HCT116 (cell line): ENCODE data around the gene DDX60. TPM values are rescaled to one million over a fixed set of nuclear protein-coding genes. Genes with fewer than 3 reads are reported as not detected.

Experiments used
- ATAC-seq: fragments of 200-7000 bp; cut with Tn5 transposase; 2 replicates; pipeline ENCODE4 v1.9.1; 2020; ENCODE audit warnings: mild to moderate bottlenecking, moderate library complexity
- BruUV-seq: library from RNA; stranded (reverse); fragments of 400-500 nt; replicated peaks from 2 replicates; lab custom pipeline; 2021; lab: Mats Ljungman, UMichigan
- CTCF ChIA-PET: fragments of 300-600 bp; sonication (Branson Sonifier 250); formaldehyde crosslinking; loops from one replicate; lab custom pipeline; 2021; ENCODE audit warnings: antibody characterized with exemption; lab: Charles Lee
- POLR2A ChIA-PET: fragments of 300-600, 350-600 bp; sonication (Branson Sonifier 250); formaldehyde crosslinking; loops from one replicate; lab custom pipeline; 2021; ENCODE audit warnings: antibody characterized with exemption; lab: Charles Lee
- RAD21 ChIA-PET, 2 experiments: fragments of 300-600 bp; sonication (Branson Sonifier 250); formaldehyde crosslinking; loops; one replicate each; lab custom pipeline; 2023; ENCODE audit warnings: low total read pairs in 2 of 2; ENCODE audit not compliant: uncharacterized antibody in 2 of 2, unreplicated experiment in 2 of 2, low non-redundant PET in 1 of 2; lab: Charles Lee
- DNase-seq: peaks from one replicate; pipeline ENCODE4 v3.0.0-alpha.2; 2010; ENCODE audit warnings: low read depth, low spot score
- H2AFZ ChIP-seq: fragments of 200-600 bp; shearing (Covaris generic), sonication (generic); 2 replicates; pipeline ENCODE4 v1.6.1; 2017; ENCODE audit warnings: low read depth, mixed run types, mixed read lengths, antibody characterized with exemption, low read length; ENCODE audit not compliant: poor library complexity, severe bottlenecking
- H3K27ac ChIP-seq: 2 replicates; pipeline ENCODE4 v1.5.1; 2012; ENCODE audit warnings: low read depth, low read length
- H3K27me3 ChIP-seq: fragments of 200-600 bp; sonication (generic); 2 replicates; pipeline ENCODE4 v1.6.1; 2016; ENCODE audit warnings: mixed run types, low read length, mixed read lengths; ENCODE audit not compliant: insufficient read depth
- H3K36me3 ChIP-seq, 2 experiments: fragments of 200-500 bp in 1 of 2; fragments of 200-600 bp in 1 of 2; sonication (Bioruptor generic) in 1 of 2; sonication (generic) in 1 of 2; 2 replicates each; pipeline versions ENCODE4 v1.5.1 to v1.6.1; 2014 to 2016; ENCODE audit warnings: low read length in 2 of 2, inconsistent platforms in 1 of 2, mixed read lengths in 1 of 2, mixed run types in 1 of 2; ENCODE audit not compliant: insufficient read depth in 2 of 2, control insufficient read depth in 1 of 2
- H3K4me1 ChIP-seq, 2 experiments: fragments of 200-600 bp in 1 of 2; sonication (generic) in 1 of 2; 2 replicates each; pipeline versions ENCODE4 v1.5.1 to v1.6.1; 2012 to 2017; ENCODE audit warnings: low read length in 2 of 2, inconsistent platforms in 1 of 2, mild to moderate bottlenecking in 1 of 2, mixed read lengths in 1 of 2, mixed run types in 1 of 2, moderate library complexity in 1 of 2; ENCODE audit not compliant: insufficient read depth in 2 of 2, control insufficient read depth in 1 of 2
- H3K4me2 ChIP-seq: fragments of 200-600 bp; sonication (generic); 2 replicates; pipeline ENCODE4 v1.6.1; 2017; ENCODE audit warnings: mixed run types, low read length, mixed read lengths
- H3K4me3 ChIP-seq, 2 experiments: fragments of 200-600 bp in 1 of 2; sonication (generic) in 1 of 2; replicated peaks in 1 of 2; 2 replicates each; pipeline ENCODE4 v1.5.1; 2011 to 2016; ENCODE audit warnings: low read length in 2 of 2, control low read depth in 1 of 2, low read depth in 1 of 2, mild to moderate bottlenecking in 1 of 2, mixed read lengths in 1 of 2, mixed run types in 1 of 2
- H3K79me2 ChIP-seq: fragments of 200-600 bp; sonication (generic); 2 replicates; pipeline ENCODE4 v1.6.1; 2017; ENCODE audit warnings: mild to moderate bottlenecking, mixed run types, low read length, moderate library complexity, mixed read lengths; ENCODE audit not compliant: insufficient read depth
- H3K9ac ChIP-seq: fragments of 200-600 bp; sonication (generic); 2 replicates; pipeline ENCODE4 v1.6.1; 2016; ENCODE audit warnings: low read length, mixed read lengths
- H3K9me2 ChIP-seq: fragments of 200-600 bp; sonication (generic), shearing (Covaris generic); 2 replicates; pipeline ENCODE4 v1.6.1; 2017; ENCODE audit warnings: mixed run types, mild to moderate bottlenecking, moderate library complexity; ENCODE audit not compliant: insufficient read depth
- H3K9me3 ChIP-seq, 2 experiments: fragments of 200-500 bp in 1 of 2; fragments of 200-600 bp in 1 of 2; sonication (Bioruptor generic) in 1 of 2; sonication (generic) in 1 of 2; 2 replicates each; pipeline ENCODE4 v1.6.1; 2014 to 2017; ENCODE audit warnings: low read length in 2 of 2, mixed read lengths in 2 of 2, inconsistent platforms in 1 of 2, low read depth in 1 of 2, mild to moderate bottlenecking in 1 of 2, mixed run types in 1 of 2, moderate library complexity in 1 of 2; ENCODE audit not compliant: control insufficient read depth in 1 of 2, insufficient read depth in 1 of 2
- H4K20me1 ChIP-seq: fragments of 200-600 bp; sonication (generic), shearing (Covaris generic); 2 replicates; pipeline ENCODE4 v1.6.1; 2017; ENCODE audit warnings: mixed run types, mild to moderate bottlenecking, moderate library complexity; ENCODE audit not compliant: insufficient read depth
- ATF3 ChIP-seq: IDR thresholded peaks from 2 replicates; pipeline ENCODE4 v1.6.1; 2012
- CEBPB ChIP-seq: IDR thresholded peaks from 2 replicates; pipeline ENCODE4 v1.6.1; 2012; ENCODE audit warnings: low read depth
- CTCF ChIP-seq, 3 experiments: fragments of 200-600 bp in 1 of 3; sonication (generic) in 1 of 3; IDR thresholded peaks in 2 of 3; conservative IDR thresholded peaks in 1 of 3; 2 replicates each; pipeline ENCODE4 v1.5.1; 2012 to 2017; ENCODE audit warnings: low read depth in 2 of 3, low read length in 2 of 3, antibody characterized with exemption in 1 of 3, borderline replicate concordance in 1 of 3, control low read depth in 1 of 3, mild to moderate bottlenecking in 1 of 3, mixed read lengths in 1 of 3, mixed run types in 1 of 3, moderate library complexity in 1 of 3; ENCODE audit not compliant: insufficient read depth in 1 of 3
- EGR1 ChIP-seq: IDR thresholded peaks from 2 replicates; pipeline ENCODE4 v1.6.1; 2012; ENCODE audit warnings: low read depth
- EZH2 ChIP-seq: fragments of 200-600 bp; sonication (generic); IDR thresholded peaks from 2 replicates; pipeline ENCODE4 v1.6.1; 2017; ENCODE audit warnings: antibody characterized with exemption, mixed run types
- FOSL1 ChIP-seq: IDR thresholded peaks from 2 replicates; pipeline ENCODE4 v1.6.1; 2012; ENCODE audit warnings: low read depth
- JUND ChIP-seq: IDR thresholded peaks from 2 replicates; pipeline ENCODE4 v1.6.1; 2012
- POLR2A ChIP-seq: IDR thresholded peaks from 2 replicates; pipeline ENCODE4 v1.7.0; 2011; ENCODE audit warnings: borderline replicate concordance; ENCODE audit not compliant: insufficient read depth, insufficient read length; ENCODE audit errors: extremely low read depth
- POLR2AphosphoS5 ChIP-seq: IDR thresholded peaks from 2 replicates; pipeline ENCODE4 v1.6.1; 2011; ENCODE audit warnings: mild to moderate bottlenecking, low read depth, low read length, moderate library complexity
- RAD21 ChIP-seq: IDR thresholded peaks from 2 replicates; pipeline ENCODE4 v1.6.1; 2012; ENCODE audit warnings: low read depth, mild to moderate bottlenecking
- REST ChIP-seq: IDR thresholded peaks from 2 replicates; pipeline ENCODE4 v1.6.1; 2012; ENCODE audit warnings: low read depth
- SP1 ChIP-seq: IDR thresholded peaks from 2 replicates; pipeline ENCODE4 v1.6.1; 2012; ENCODE audit warnings: low read depth
- SRF ChIP-seq: IDR thresholded peaks from 2 replicates; pipeline ENCODE4 v1.6.1; 2012; ENCODE audit warnings: low read depth
- YY1 ChIP-seq: IDR thresholded peaks from 2 replicates; pipeline ENCODE4 v1.6.1; 2011; ENCODE audit warnings: low read length, low read depth, moderate library complexity, mild to moderate bottlenecking; ENCODE audit not compliant: insufficient replicate concordance; ENCODE audit errors: extremely low read depth
- ZFX ChIP-seq: fragments of 450-650 bp; IDR thresholded peaks from 2 replicates; pipeline ENCODE4 v1.6.1; 2017
- intact Hi-C: fragments of 100-400 bp; cut with micrococcal nuclease; formaldehyde crosslinking; loops from 2 replicates; pipeline ENCODE4 v1.10.0; 2022
- total RNA-seq: library from RNA; stranded (reverse); gene quantifications from one replicate; pipeline ENCODE4 v1.2.1, GENCODE V29; 2021; ENCODE audit not compliant: unreplicated experiment
- TF ChIP-seq, protein P1 (sequence below): IDR thresholded peaks from 2 replicates; pipeline ENCODE4 v1.6.1; 2012
- TF ChIP-seq, protein P2 (sequence below): IDR thresholded peaks from 2 replicates; pipeline ENCODE4 v1.6.1; 2011; ENCODE audit warnings: mild to moderate bottlenecking, low read length, moderate library complexity; ENCODE audit not compliant: insufficient replicate concordance; ENCODE audit errors: extremely low read depth

DDX60 gene
- total RNA-seq, 1 experiment from 2014 or later, result 6.5 TPM

- no TSS peak for BruUV-seq
- Histone ChIP-seq H4K20me1 (no peaks in the 10 kb centered on the region), H3K36me3 (no peaks in the 10 kb centered on the region), H3K4me2 (no peak overlapping the region), H3K27me3 (no peaks in the 10 kb centered on the region), H3K9me3 (no peaks in the 10 kb centered on the region), H3K9me2 (no peaks in the 10 kb centered on the region), H3K79me2 (no peaks in the 10 kb centered on the region), H3K4me3 (no peak overlapping the region), H3K27ac (no peak overlapping the region), H2AFZ (no peak overlapping the region), H3K4me1 (no peaks in the 10 kb centered on the region), H3K9ac (no peak overlapping the region)
- DNase-seq (no peak), ATAC-seq (no peak)
- TF ChIP-seq FOSL1, result no peak
- TF ChIP-seq REST, result no peak
- TF ChIP-seq, protein P1, sequence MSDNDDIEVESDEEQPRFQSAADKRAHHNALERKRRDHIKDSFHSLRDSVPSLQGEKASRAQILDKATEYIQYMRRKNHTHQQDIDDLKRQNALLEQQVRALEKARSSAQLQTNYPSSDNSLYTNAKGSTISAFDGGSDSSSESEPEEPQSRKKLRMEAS, result no peak
- no peak for TF ChIP-seq JUND
- TF ChIP-seq RAD21, result no peak
- TF ChIP-seq EZH2, result no peak
- TF ChIP-seq EGR1, result no peak
- TF ChIP-seq YY1, result no peak
- TF ChIP-seq POLR2A, result no peak
- TF ChIP-seq SP1, result no peak
- TF ChIP-seq, protein P2, sequence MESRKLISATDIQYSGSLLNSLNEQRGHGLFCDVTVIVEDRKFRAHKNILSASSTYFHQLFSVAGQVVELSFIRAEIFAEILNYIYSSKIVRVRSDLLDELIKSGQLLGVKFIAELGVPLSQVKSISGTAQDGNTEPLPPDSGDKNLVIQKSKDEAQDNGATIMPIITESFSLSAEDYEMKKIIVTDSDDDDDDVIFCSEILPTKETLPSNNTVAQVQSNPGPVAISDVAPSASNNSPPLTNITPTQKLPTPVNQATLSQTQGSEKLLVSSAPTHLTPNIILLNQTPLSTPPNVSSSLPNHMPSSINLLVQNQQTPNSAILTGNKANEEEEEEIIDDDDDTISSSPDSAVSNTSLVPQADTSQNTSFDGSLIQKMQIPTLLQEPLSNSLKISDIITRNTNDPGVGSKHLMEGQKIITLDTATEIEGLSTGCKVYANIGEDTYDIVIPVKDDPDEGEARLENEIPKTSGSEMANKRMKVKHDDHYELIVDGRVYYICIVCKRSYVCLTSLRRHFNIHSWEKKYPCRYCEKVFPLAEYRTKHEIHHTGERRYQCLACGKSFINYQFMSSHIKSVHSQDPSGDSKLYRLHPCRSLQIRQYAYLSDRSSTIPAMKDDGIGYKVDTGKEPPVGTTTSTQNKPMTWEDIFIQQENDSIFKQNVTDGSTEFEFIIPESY, result no peak
- TF ChIP-seq CEBPB, result no peak
- no peak for TF ChIP-seq ATF3
- no peak for TF ChIP-seq POLR2AphosphoS5
- no peak for TF ChIP-seq ZFX
- no peak for TF ChIP-seq CTCF (IDR thresholded peaks at IDR 0.05 in 2 of 3, conservative IDR thresholded peaks at IDR 0.05 in 1 of 3; ENCODE audit: borderline replicate concordance in 1 of 3, insufficient read depth in 1 of 3, low read depth in 2 of 3, low read length in 2 of 3)
- no peak for TF ChIP-seq SRF
- ChIA-PET POLR2A (no interaction called here), RAD21 (no interaction called here), CTCF (no interaction called here)
- intact Hi-C loops, result no loop called here
These were observed 60.8 kb downstream of the DDX60 start for GRCh38 chr4:168257768-168258167.
